A549 treated with AZD9567 at 1 μM for 4 hours (cell line): ENCODE data around the gene UBXN6. TPM values are rescaled to one million over a fixed set of nuclear protein-coding genes. Genes with fewer than 3 reads are reported as not detected.

Experiments
- total RNA-seq: library from RNA; stranded (reverse); fragments of 200-300 nt; extraction: Qiagen RNA extraction; gene quantifications from 5 replicates; pipeline ENCODE4 v1.2.3, GENCODE V29; 2022; ENCODE audit not compliant: insufficient read depth

The UBXN6 gene
- total RNA-seq = 56.1 to 61.9 TPM (median 57.8 TPM) in 5 replicates

DNA sequence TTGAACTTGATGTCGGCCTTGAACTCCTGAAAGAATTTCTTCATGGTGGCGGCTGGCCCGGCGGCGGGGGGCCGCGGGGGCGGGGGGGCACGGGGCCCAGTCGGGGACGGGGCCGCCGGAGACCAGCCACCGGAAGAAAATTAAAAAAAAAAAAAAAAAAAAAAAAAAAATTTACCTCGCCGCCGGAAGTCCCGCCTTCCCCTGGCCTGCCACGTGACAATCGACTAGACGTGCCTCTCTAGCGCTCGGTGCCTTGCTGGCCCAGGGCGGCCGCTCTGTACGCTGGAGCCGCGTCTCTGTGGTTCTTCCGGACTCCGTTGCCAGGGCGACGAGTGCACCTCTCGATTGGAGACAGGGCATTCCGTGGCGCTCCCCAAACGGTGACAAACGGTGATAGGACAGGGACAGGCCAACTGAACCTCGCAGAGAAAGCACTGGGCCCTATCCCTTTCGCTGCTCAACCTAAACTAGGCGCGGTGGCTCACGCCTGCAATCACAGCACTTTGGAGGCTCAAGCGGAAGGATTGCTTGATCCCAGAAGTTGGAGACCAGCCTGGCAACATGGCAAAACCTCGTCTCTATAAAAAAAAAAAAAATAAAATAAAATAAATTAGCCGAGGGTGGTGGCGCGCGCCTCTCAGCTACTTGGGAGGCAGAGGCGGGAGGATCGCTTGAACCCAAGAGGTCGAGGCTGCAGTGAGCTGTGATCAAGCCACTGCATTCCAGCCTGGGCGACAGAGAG is at the start of gene UBXN6:
TSS of gene UBXN6 (minus strand) at position 141 of the 742 bp plus-strand sequence. CDS start at position 44, 97 bp downstream.

GRCh38 chr19:4472174-4472974 is 14.8 kb upstream of the UBXN6 start, which contains the start of gene HDGFL2:
TSS of gene HDGFL2 (plus strand) at chr19:4472297. CDS start at chr19:4472351, 54 bp downstream.

GRCh38 chr19:4402171-4403004 is 55.2 kb downstream of the UBXN6 start, which contains the start of gene CHAF1A:
TSS of gene CHAF1A (plus strand) at chr19:4402640. CDS start at chr19:4402763, 123 bp downstream.

GRCh38 chr19:4400135-4400936 is 57.3 kb downstream of the UBXN6 start, which contains the start of gene SH3GL1:
TSS of gene SH3GL1 (minus strand) at chr19:4400547. CDS start at chr19:4400368, 179 bp downstream.

Other genes starting within 250 kb of the UBXN6 start
- 3.1 to 6.1 TPM (median 3.1 TPM) in 5 replicates for gene EBI3, start 228.3 kb downstream of the UBXN6 start, total RNA-seq
- 17.1 to 22.7 TPM (median 19.0 TPM) in 5 replicates for gene YJU2, start 210.7 kb downstream of the UBXN6 start, total RNA-seq
- 0.11 TPM in 1 of 5 replicates, not detected in the others for gene SHD, start 178.5 kb downstream of the UBXN6 start, total RNA-seq
- not detected in 5 replicates for gene TMIGD2, start 155.4 kb downstream of the UBXN6 start, total RNA-seq
- 4.1 to 8.8 TPM (median 7.8 TPM) in 5 replicates for gene FSD1, start 153.2 kb downstream of the UBXN6 start, total RNA-seq
- gene STAP2, start 119.0 kb downstream of the UBXN6 start, total RNA-seq = 0.08 TPM in 1 of 5 replicates, not detected in the others
- 8.7 to 11.5 TPM (median 9.6 TPM) in 5 replicates for gene MPND, start 114.2 kb downstream of the UBXN6 start, total RNA-seq
- 46.8 to 63.3 TPM (median 59.2 TPM) in 5 replicates for gene SH3GL1, start 57.2 kb downstream of the UBXN6 start, total RNA-seq
- 21.3 to 23.7 TPM (median 22.3 TPM) in 5 replicates for gene CHAF1A, start 55.2 kb downstream of the UBXN6 start, total RNA-seq
- gene HDGFL2, start 14.5 kb upstream of the UBXN6 start, total RNA-seq = 22.6 to 33.1 TPM (median 27.5 TPM) in 5 replicates
- 0.08 to 0.14 TPM (median 0.09 TPM) in 4 of 5 replicates, not detected in the other for gene PLIN4, start 60.7 kb upstream of the UBXN6 start, total RNA-seq
- gene PLIN5, start 77.4 kb upstream of the UBXN6 start, total RNA-seq = 0.11 to 0.26 TPM (median 0.15 TPM) in 4 of 5 replicates, not detected in the other
- gene LRG1, start 82.2 kb upstream of the UBXN6 start, total RNA-seq = 0.07 to 0.23 TPM (median 0.22 TPM) in 3 of 5 replicates, not detected in the others
- 4.6 to 6.0 TPM (median 5.2 TPM) in 5 replicates for gene SEMA6B, start 101.9 kb upstream of the UBXN6 start, total RNA-seq
- 3.1 to 4.6 TPM (median 4.1 TPM) in 5 replicates for gene TNFAIP8L1, start 181.7 kb upstream of the UBXN6 start, total RNA-seq
- 103 to 139 TPM (median 138 TPM) in 5 replicates for gene MYDGF, start 212.5 kb upstream of the UBXN6 start, total RNA-seq